GM12878 (cell line): Measurements from ENCODE around the gene RFXANK. TPM values are rescaled to one million over a fixed set of nuclear protein-coding genes. Genes with fewer than 3 reads are reported as not detected.

ENCODE experiments used
- ATAC-seq: fragments of 200-7000 bp; cut with Tn5 transposase; 3 replicates; pipeline ENCODE4 v1.9.1; 2020; ENCODE audit warnings: mild to moderate bottlenecking, moderate library complexity
- BruUV-seq: library from RNA; stranded (reverse); fragments of 400-500 nt; replicated peaks from 2 replicates; lab custom pipeline; 2021; lab: Mats Ljungman, UMichigan
- CTCF ChIA-PET: fragments of 300-600 bp; sonication (Branson Sonifier 250); formaldehyde crosslinking; extraction: SDS; loops from one replicate; lab custom pipeline; 2021; ENCODE audit warnings: inconsistent platforms; lab: Yijun Ruan, JAX
- POLR2A ChIA-PET: fragments of 350-600 bp; formaldehyde crosslinking; extraction: SDS; loops from one replicate; lab custom pipeline; 2021; ENCODE audit warnings: inconsistent platforms; lab: Charles Lee
- RAD21 ChIA-PET: fragments of 300-600 bp; sonication (Branson Sonifier 250); formaldehyde crosslinking; loops from one replicate; lab custom pipeline; 2023; ENCODE audit warnings: antibody characterized with exemption; ENCODE audit not compliant: unreplicated experiment; lab: Charles Lee
- SMC1A ChIA-PET: fragments of 300-600 bp; sonication (Branson Sonifier 250); formaldehyde crosslinking; loops from one replicate; lab custom pipeline; 2023; ENCODE audit not compliant: unreplicated experiment, uncharacterized antibody; lab: Charles Lee
- DNase-seq: peaks from one replicate; pipeline ENCODE4 v3.0.0-alpha.2; 2011; ENCODE audit warnings: low read depth, low spot score
- FAIRE-seq: peaks from 3 replicates; lab custom pipeline; 2011; peaks lifted over from hg19 to GRCh38; lab: Jason Lieb, UNC
- H2AFZ ChIP-seq: 2 replicates; pipeline ENCODE4 v1.6.0; 2011; ENCODE audit warnings: low read depth, low read length, control low read depth; ENCODE audit not compliant: control insufficient read depth
- H3K27ac ChIP-seq: 2 replicates; pipeline ENCODE4 v1.5.1; 2011; ENCODE audit warnings: control low read depth; ENCODE audit not compliant: control insufficient read depth, insufficient read depth
- H3K27me3 ChIP-seq, 2 experiments: replicated peaks in 1 of 2; 2 replicates each; pipeline versions ENCODE4 v1.6.0 to v1.6.1; 2011; ENCODE audit warnings: low read length in 1 of 2; ENCODE audit not compliant: control insufficient read depth in 2 of 2, insufficient read depth in 2 of 2
- H3K36me3 ChIP-seq, 2 experiments: 2 replicates each; pipeline ENCODE4 v1.5.1; 2011; ENCODE audit warnings: low read length in 1 of 2; ENCODE audit not compliant: control insufficient read depth in 2 of 2, insufficient read depth in 2 of 2
- H3K4me1 ChIP-seq: 2 replicates; pipeline ENCODE4 v1.6.1; 2011; ENCODE audit warnings: mild to moderate bottlenecking, low read length, moderate library complexity, mixed read lengths; ENCODE audit not compliant: control insufficient read depth, insufficient read depth
- H3K4me2 ChIP-seq: 2 replicates; pipeline ENCODE4 v1.6.0; 2011; ENCODE audit warnings: control low read depth; ENCODE audit not compliant: control insufficient read depth, insufficient read depth
- H3K4me3 ChIP-seq: fragments of 200-600 bp; sonication (generic); 2 replicates; pipeline ENCODE4 v1.5.1; 2016
- H3K79me2 ChIP-seq: 2 replicates; pipeline ENCODE4 v1.6.0; 2011; ENCODE audit warnings: low read length; ENCODE audit not compliant: control insufficient read depth, insufficient read depth
- H3K9ac ChIP-seq: 2 replicates; pipeline ENCODE4 v1.8.0; 2011; ENCODE audit warnings: low read length, control low read depth, mixed read lengths; ENCODE audit not compliant: control insufficient read depth, insufficient read depth
- H3K9me3 ChIP-seq: replicated peaks from 3 replicates; pipeline ENCODE4 v1.5.1; 2011; ENCODE audit warnings: mild to moderate bottlenecking, low read length; ENCODE audit not compliant: control insufficient read depth, insufficient read depth
- H4K20me1 ChIP-seq: 2 replicates; pipeline ENCODE4 v1.6.0; 2011; ENCODE audit not compliant: control insufficient read depth, insufficient read depth
- CBX5 ChIP-seq: sonication (generic); IDR thresholded peaks from 2 replicates; pipeline ENCODE4 v1.6.1; 2016; ENCODE audit warnings: low read depth, moderate library complexity, mild to moderate bottlenecking, inconsistent platforms
- CEBPB ChIP-seq, 2 experiments: fragments of 150-350 bp in 1 of 2; IDR thresholded peaks; 2 replicates each; pipeline ENCODE4 v1.6.1; 2012 to 2014; ENCODE audit warnings: low read depth in 2 of 2, low read length in 2 of 2, borderline replicate concordance in 1 of 2, inconsistent platforms in 1 of 2
- EP300 ChIP-seq, 2 experiments: fragments of 150-350 bp in 1 of 2; IDR thresholded peaks; 2 replicates each; pipeline ENCODE4 v1.6.1; 2011 to 2012; ENCODE audit warnings: low read depth in 2 of 2, low read length in 2 of 2, borderline replicate concordance in 1 of 2, improper control_type of control experiment in 1 of 2, inconsistent platforms in 1 of 2; ENCODE audit not compliant: control insufficient read depth in 1 of 2
- IRF4 ChIP-seq: IDR thresholded peaks from 2 replicates; pipeline ENCODE4 v1.6.1; 2011; ENCODE audit warnings: low read depth, low read length
- JUND ChIP-seq: IDR thresholded peaks from 2 replicates; pipeline ENCODE4 v1.6.1; 2012; ENCODE audit warnings: low read depth, mild to moderate bottlenecking, low read length, improper control_type of control experiment, moderate library complexity
- STAT1 ChIP-seq: fragments of 450-650 bp; conservative IDR thresholded peaks from 2 replicates; pipeline ENCODE4 v1.6.1; 2014; ENCODE audit warnings: antibody characterized with exemption, mild to moderate bottlenecking
- WGBS: methylation state at CpG from one replicate; pipeline ENCODE4 v1.1.6; 2016; ENCODE audit warnings: low lambda C conversion rate; ENCODE audit not compliant: insufficient replicate concordance, insufficient coverage; ENCODE audit errors: missing lambda C conversion rate; 5-methylcytosine and 5-hydroxymethylcytosine counted together
- in situ Hi-C: fragments of 300-500 bp; cut with MboI; formaldehyde crosslinking; loops from 9 replicates; pipeline ENCODE4 v1.14.3; 2018; ENCODE audit warnings: mixed read lengths
- intact Hi-C: fragments of 100-400 bp; cut with micrococcal nuclease; formaldehyde crosslinking; loops from one replicate; pipeline ENCODE4 v1.14.2; 2022; ENCODE audit not compliant: unreplicated experiment
- polyA plus RNA-seq, 11 experiments: library from polyadenylated mRNA; depleted of rRNA in 4 of 11; unstranded in 6 of 11; stranded (reverse) in 5 of 11; fragments of >200 nt; fragmentation: Nextera tagmentation in 4 of 11; fragmentation: Illumina TruSeq in 1 of 11; extraction: Ambion mirVana in 4 of 11; extraction: Trizol in 1 of 11; gene quantifications; 1 replicate in 1 of 11; 2 replicates in 10 of 11; pipeline versions ENCODE4 v1.2.1 to v1.2.3, GENCODE V29; 2011 to 2016; ENCODE audit warnings: inconsistent platforms in 2 of 11, missing spikeins in 2 of 11, low read depth in 1 of 11
- total RNA-seq, 4 experiments: library from RNA; depleted of rRNA in 3 of 4; stranded (reverse); fragments of >200 nt in 3 of 4; fragmentation: Illumina TruSeq in 1 of 4; extraction: Trizol in 1 of 4; gene quantifications; 2 replicates each; pipeline versions ENCODE4 v1.2.1 to v1.2.3, GENCODE V29; 2013 to 2021
- TF ChIP-seq, protein P1 (sequence below): IDR thresholded peaks from 2 replicates; pipeline ENCODE4 v1.6.1; 2012; ENCODE audit warnings: mild to moderate bottlenecking, low read depth, low read length
- TF ChIP-seq, protein P2 (sequence below): fragments of 450-650 bp; formaldehyde crosslinking; IDR thresholded peaks from 2 replicates; pipeline ENCODE4 v1.4.0; 2022; ENCODE audit warnings: mild to moderate bottlenecking, moderate library complexity
- TF ChIP-seq, protein P3 (sequence below): IDR thresholded peaks from 2 replicates; pipeline ENCODE4 v1.6.1; 2012; ENCODE audit warnings: low read depth, low read length, improper control_type of control experiment

RFXANK gene
- total and polyA plus RNA-seq, 10 of the 15 experiments (the other 5 are each of a cell fraction or from before 2014, with no cell fraction given): 70.8 to 125 (median 95.7) TPM

DNA sequence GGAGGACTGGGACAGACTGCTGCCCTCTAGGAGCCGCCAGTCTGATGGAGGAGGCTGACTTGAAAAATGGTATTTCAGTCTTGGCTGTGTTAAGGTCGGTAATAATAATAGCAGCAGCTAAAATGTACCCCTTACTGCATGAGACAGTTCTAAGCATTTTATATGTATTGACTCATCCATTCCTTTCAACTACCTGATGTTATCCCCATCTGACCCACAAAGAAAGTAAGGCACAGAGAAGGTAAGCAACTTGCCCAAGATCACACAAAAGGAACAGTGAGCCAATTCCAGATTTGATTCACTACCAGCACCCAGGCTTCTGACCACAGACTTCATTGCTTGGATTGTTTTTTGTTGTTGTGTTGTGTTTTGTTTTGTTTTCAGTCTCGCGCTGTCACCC, 23.7 kb downstream of the RFXANK start:
- Histone ChIP-seq H3K4me3 (no peak overlapping the region), H3K9me3 (0 out of 3 replicates have a peak, but pooled peaks cover 2% of the 10 kb centered on the region), H4K20me1 (no peaks in the 10 kb centered on the region), H3K9ac (no peak overlapping the region), H3K36me3 (no peaks in the 10 kb centered on the region), H3K4me2 (no peak overlapping the region), H3K79me2 (no peaks in the 10 kb centered on the region), H3K27me3 (peaks cover 0 to 2% of the 10 kb centered on the region in 2 experiments; a peak in 1 of 4 replicates), H3K4me1 (peaks cover 10% of the 10 kb centered on the region; the same call in 1 of the 2 replicates), H2AFZ (no peak overlapping the region), H3K27ac (no peak overlapping the region)
- intact Hi-C loops: no loop called here
- ATAC-seq (no peak), FAIRE-seq (no peak), DNase-seq (no peak)
- RAD21 ChIA-PET: interaction anchor here (1.6 kb wide), 1 partner anchor 13 kb away, joined by 4 read pairs; the partner anchor contains the start of gene NR2C2AP
- SMC1A ChIA-PET: no interaction called here
- in situ Hi-C loops: no loop called here
- BruUV-seq: no TSS peak
- 55% methylated on average over 4 of the region's 4 CpGs for WGBS
- CTCF ChIA-PET: no interaction called here
- POLR2A ChIA-PET: no interaction called here
- TF ChIP-seq, protein P1, sequence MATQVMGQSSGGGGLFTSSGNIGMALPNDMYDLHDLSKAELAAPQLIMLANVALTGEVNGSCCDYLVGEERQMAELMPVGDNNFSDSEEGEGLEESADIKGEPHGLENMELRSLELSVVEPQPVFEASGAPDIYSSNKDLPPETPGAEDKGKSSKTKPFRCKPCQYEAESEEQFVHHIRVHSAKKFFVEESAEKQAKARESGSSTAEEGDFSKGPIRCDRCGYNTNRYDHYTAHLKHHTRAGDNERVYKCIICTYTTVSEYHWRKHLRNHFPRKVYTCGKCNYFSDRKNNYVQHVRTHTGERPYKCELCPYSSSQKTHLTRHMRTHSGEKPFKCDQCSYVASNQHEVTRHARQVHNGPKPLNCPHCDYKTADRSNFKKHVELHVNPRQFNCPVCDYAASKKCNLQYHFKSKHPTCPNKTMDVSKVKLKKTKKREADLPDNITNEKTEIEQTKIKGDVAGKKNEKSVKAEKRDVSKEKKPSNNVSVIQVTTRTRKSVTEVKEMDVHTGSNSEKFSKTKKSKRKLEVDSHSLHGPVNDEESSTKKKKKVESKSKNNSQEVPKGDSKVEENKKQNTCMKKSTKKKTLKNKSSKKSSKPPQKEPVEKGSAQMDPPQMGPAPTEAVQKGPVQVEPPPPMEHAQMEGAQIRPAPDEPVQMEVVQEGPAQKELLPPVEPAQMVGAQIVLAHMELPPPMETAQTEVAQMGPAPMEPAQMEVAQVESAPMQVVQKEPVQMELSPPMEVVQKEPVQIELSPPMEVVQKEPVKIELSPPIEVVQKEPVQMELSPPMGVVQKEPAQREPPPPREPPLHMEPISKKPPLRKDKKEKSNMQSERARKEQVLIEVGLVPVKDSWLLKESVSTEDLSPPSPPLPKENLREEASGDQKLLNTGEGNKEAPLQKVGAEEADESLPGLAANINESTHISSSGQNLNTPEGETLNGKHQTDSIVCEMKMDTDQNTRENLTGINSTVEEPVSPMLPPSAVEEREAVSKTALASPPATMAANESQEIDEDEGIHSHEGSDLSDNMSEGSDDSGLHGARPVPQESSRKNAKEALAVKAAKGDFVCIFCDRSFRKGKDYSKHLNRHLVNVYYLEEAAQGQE: no peak
- TF ChIP-seq CEBPB (IDR thresholded peaks at IDR 0.05; ENCODE audit: borderline replicate concordance in 1 of 2, low read depth in 2 of 2, low read length in 2 of 2): no peak

DNA sequence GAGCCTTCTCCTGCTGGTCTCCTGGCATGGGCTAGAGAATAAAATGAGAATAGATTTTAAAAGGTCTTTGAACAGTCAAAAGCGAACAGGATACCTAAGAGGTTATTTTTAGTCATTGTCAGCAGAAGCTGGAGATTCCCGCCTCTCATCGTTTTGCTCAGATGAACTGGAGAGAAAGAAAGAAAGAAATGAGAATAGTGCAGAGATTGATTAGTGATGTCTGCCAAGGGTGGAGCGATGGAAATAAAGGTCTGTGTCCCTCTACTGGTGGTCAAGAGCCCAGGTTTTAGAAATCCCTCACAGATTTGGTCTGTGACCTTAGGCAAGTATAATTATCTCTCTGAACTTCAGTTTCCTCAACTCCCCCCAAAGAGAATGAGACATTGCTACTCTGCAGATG, 25.0 kb downstream of the RFXANK start:
- Histone ChIP-seq H3K4me3 (no peak overlapping the region), H3K27me3 (no peaks in the 10 kb centered on the region), H3K9ac (no peak overlapping the region), H2AFZ (no peak overlapping the region), H3K4me2 (no peak overlapping the region), H3K79me2 (no peaks in the 10 kb centered on the region), H3K9me3 (0 out of 3 replicates have a peak, but pooled peaks cover 2% of the 10 kb centered on the region), H3K36me3 (no peaks in the 10 kb centered on the region), H4K20me1 (no peaks in the 10 kb centered on the region), H3K4me1 (peaks cover 10% of the 10 kb centered on the region; the same call in 1 of the 2 replicates), H3K27ac (no peak overlapping the region)
- SMC1A ChIA-PET: no interaction called here
- RAD21 ChIA-PET: interaction anchor here (1.6 kb wide), 1 partner anchor 14 kb away, joined by 4 read pairs; the partner anchor contains the start of gene NR2C2AP
- 3% methylated on average over 4 of the region's 4 CpGs for WGBS
- FAIRE-seq: no peak
- in situ Hi-C loops: no loop called here
- BruUV-seq: no TSS peak
- POLR2A ChIA-PET: no interaction called here
- CTCF ChIA-PET: interaction anchor here (1.2 kb wide), 1 partner anchor 17 kb away, joined by 3 read pairs; no protein-coding TSS in a partner anchor
- ATAC-seq: peak; percentile 44
- intact Hi-C loops: no loop called here
- no peak for DNase-seq
- TF ChIP-seq, protein P2, sequence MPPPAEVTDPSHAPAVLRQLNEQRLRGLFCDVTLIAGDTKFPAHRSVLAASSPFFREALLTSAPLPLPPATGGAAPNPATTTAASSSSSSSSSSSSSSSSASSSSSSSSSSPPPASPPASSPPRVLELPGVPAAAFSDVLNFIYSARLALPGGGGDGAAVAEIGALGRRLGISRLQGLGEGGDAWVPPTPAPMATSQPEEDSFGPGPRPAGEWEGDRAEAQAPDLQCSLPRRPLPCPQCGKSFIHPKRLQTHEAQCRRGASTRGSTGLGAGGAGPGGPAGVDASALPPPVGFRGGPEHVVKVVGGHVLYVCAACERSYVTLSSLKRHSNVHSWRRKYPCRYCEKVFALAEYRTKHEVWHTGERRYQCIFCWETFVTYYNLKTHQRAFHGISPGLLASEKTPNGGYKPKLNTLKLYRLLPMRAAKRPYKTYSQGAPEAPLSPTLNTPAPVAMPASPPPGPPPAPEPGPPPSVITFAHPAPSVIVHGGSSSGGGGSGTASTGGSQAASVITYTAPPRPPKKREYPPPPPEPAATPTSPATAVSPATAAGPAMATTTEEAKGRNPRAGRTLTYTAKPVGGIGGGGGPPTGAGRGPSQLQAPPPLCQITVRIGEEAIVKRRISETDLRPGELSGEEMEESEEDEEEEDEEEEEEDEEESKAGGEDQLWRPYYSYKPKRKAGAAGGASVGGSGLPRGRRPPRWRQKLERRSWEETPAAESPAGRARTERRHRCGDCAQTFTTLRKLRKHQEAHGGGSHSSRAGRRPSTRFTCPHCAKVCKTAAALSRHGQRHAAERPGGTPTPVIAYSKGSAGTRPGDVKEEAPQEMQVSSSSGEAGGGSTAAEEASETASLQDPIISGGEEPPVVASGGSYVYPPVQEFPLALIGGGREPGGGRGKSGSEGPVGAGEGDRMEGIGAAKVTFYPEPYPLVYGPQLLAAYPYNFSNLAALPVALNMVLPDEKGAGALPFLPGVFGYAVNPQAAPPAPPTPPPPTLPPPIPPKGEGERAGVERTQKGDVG (CRISPR knock-in tag): no peak
- no peak for TF ChIP-seq JUND
- no peak for TF ChIP-seq EP300 (IDR thresholded peaks at IDR 0.05; ENCODE audit: borderline replicate concordance in 1 of 2, control insufficient read depth in 1 of 2, low read depth in 2 of 2, low read length in 2 of 2)
- TF ChIP-seq STAT1: no peak
- TF ChIP-seq, protein P3, sequence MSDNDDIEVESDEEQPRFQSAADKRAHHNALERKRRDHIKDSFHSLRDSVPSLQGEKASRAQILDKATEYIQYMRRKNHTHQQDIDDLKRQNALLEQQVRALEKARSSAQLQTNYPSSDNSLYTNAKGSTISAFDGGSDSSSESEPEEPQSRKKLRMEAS: no peak
- TF ChIP-seq IRF4: no peak
- TF ChIP-seq CBX5: 0 out of 2 replicates have a peak, but pooled peaks have one; percentile 34
